Spleen (tissue), 11 donors: ENCODE results near the gene ASGR2. TPM values are rescaled to one million over a fixed set of nuclear protein-coding genes. Genes with fewer than 3 reads are reported as not detected.

Experiments used
- DNase-seq: peaks from one replicate; pipeline ENCODE4 v3.0.0-alpha.2; 2020
- H3K27ac ChIP-seq, 8 donors: fragments of 200-600 bp; sonication (generic) in 7 of 8; 1 replicate in 4 of 8; 2 replicates in 4 of 8; pipeline versions ENCODE4 v1.5.0 to v1.8.0; 2016 to 2021; ENCODE audit warnings: inconsistent platforms in 4 of 8, mild to moderate bottlenecking in 4 of 8, moderate library complexity in 1 of 8
- H3K27me3 ChIP-seq, 7 donors: fragments of 200-600 bp; sonication (generic) in 6 of 7; replicated peaks in 1 of 7; 1 replicate in 4 of 7; 2 replicates in 3 of 7; pipeline versions ENCODE4 v1.5.0 to v1.8.0; 2016 to 2021; ENCODE audit warnings: inconsistent platforms in 3 of 7, mild to moderate bottlenecking in 1 of 7
- H3K36me3 ChIP-seq, 6 donors: fragments of 200-600 bp; sonication (generic) in 5 of 6; 1 replicate in 4 of 6; 2 replicates in 2 of 6; pipeline versions ENCODE4 v1.5.0 to v1.8.0; 2016 to 2021; ENCODE audit warnings: inconsistent platforms in 2 of 6
- H3K4me1 ChIP-seq, 6 donors: fragments of 200-600 bp; sonication (generic) in 5 of 6; 1 replicate in 3 of 6; 2 replicates in 3 of 6; pipeline versions ENCODE4 v1.5.0 to v1.8.0; 2016 to 2021; ENCODE audit warnings: inconsistent platforms in 3 of 6
- H3K4me3 ChIP-seq, 8 donors: fragments of 200-600 bp; sonication (generic) in 7 of 8; 1 replicate in 4 of 8; 2 replicates in 4 of 8; pipeline versions ENCODE4 v1.5.0 to v1.8.0; 2016 to 2021; ENCODE audit warnings: inconsistent platforms in 4 of 8, mild to moderate bottlenecking in 4 of 8, moderate library complexity in 2 of 8
- H3K9me3 ChIP-seq, 8 donors: fragments of 200-600 bp; sonication (generic) in 7 of 8; 1 replicate in 4 of 8; 2 replicates in 4 of 8; pipeline versions ENCODE4 v1.5.0 to v1.8.0; 2016 to 2021; ENCODE audit warnings: inconsistent platforms in 4 of 8
- POLR2A ChIP-seq, 3 donors: fragments of 450-650 bp; IDR thresholded peaks; one replicate each; pipeline ENCODE4 v1.5.1; 2017; ENCODE audit warnings: antibody characterized with exemption in 3 of 3, mild to moderate bottlenecking in 1 of 3
- POLR2AphosphoS5 ChIP-seq, 3 donors: sonication (generic); formaldehyde crosslinking; IDR thresholded peaks; one replicate each; pipeline ENCODE4 v1.5.1; 2017; ENCODE audit warnings: antibody characterized with exemption in 3 of 3
- WGBS, 5 donors: extraction: QIAGEN DNeasy Blood & Tissue Kit in 3 of 5; methylation state at CpG; one replicate each; pipeline versions ENCODE4 v1.1.5 to v1.1.7; 2013 to 2018; 5-methylcytosine and 5-hydroxymethylcytosine counted together
- intact Hi-C: fragments of 100-400 bp; cut with DNase I; formaldehyde crosslinking; loops from one replicate; pipeline ENCODE4 v1.15.0; 2023; ENCODE audit warnings: low total_unique reads
- polyA plus RNA-seq, 3 donors: library from polyadenylated mRNA; stranded (reverse); fragments of 200-250 nt; gene quantifications; one replicate each; pipeline ENCODE4 v1.2.1, GENCODE V29; 2013
- total RNA-seq, 7 donors: library from RNA; depleted of rRNA in 3 of 7; stranded (reverse); fragments of >200 nt in 3 of 7; fragmentation: NEBNext Ultra II Directional in 4 of 7; extraction: Animal tissue kit (Norgen Biotek cat#: 25700) in 4 of 7; gene quantifications; one replicate each; pipeline versions ENCODE4 v1.1.0 to v1.2.1, GENCODE V29; 2016 to 2021
- TF ChIP-seq, protein P1 (sequence below), 11 experiments: fragments of 200-600 bp in 7 of 11; fragments of 450-650 bp in 4 of 11; sonication (generic) in 4 of 11; IDR thresholded peaks in 8 of 11; conservative IDR thresholded peaks in 3 of 11; 1 replicate in 7 of 11; 2 replicates in 4 of 11; pipeline versions ENCODE4 v1.4.0 to v1.8.0; 2016 to 2021; ENCODE audit warnings: antibody characterized with exemption in 11 of 11, inconsistent platforms in 4 of 11, mild to moderate bottlenecking in 1 of 11
- donor health status: healthy with polysubstance abuse.
- donor health status: DM: no; HTN: no; CAD: no; lungs with moderate emphysema.
- donor health status: DM: no; HTN: no; CAD: no.
- donor health status: Bipolar disorder and iron deficiency.
- donor health status: healthy.
- donor health status: DM: no; HTN: no; CAD: no.
- donor health status: DM: yes; HTN: yes; CAD: no.

The ASGR2 gene
- total and polyA plus RNA-seq, 10 donors = 2.3 to 35.1 (median 6.3) TPM; not detected in 1

DNA sequence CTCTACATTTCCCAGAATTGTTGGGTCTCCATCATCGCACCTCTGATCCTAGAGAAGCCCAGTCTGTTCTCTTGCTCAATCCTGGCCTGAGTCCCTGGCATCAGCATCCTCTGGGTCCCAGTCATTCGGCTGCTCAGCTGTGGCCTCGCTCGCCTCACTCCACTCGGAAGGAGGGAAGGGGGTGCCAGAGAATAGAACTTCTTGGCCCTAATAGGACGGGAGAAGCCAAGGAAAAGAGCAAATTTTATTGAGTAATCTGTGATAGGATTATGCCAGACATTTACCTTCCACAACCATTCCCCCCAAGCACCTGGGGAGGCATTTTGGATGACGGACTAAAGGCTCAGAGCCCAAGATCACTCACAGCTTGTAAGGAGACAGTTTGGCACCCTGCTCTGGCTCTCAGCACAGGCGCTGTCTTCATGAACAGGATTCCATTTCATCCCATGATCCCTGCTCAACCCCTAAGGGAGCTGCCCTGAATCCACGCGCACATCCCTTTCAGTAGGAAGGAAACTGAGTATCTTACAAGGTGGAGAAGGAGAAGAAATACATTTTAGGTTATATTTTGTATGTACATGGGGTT is 34.1 kb downstream of the ASGR2 start:
- WGBS, 5 donors = 68 to 73% (median 70%) methylated on average over 10 of the region's 10 CpGs
- Histone ChIP-seq H3K27ac (no peak overlapping the region), H3K4me1 (peaks cover 3 to 35% (median 13%) of the 10 kb centered on the region in 6 donors), H3K9me3 (no peaks in the 10 kb centered on the region), H3K4me3 (no peak overlapping the region), H3K36me3 (no peaks in the 10 kb centered on the region), H3K27me3 (peaks cover 0 to 14% (median 0%) of the 10 kb centered on the region in 7 donors)
- TF ChIP-seq, protein P1, sequence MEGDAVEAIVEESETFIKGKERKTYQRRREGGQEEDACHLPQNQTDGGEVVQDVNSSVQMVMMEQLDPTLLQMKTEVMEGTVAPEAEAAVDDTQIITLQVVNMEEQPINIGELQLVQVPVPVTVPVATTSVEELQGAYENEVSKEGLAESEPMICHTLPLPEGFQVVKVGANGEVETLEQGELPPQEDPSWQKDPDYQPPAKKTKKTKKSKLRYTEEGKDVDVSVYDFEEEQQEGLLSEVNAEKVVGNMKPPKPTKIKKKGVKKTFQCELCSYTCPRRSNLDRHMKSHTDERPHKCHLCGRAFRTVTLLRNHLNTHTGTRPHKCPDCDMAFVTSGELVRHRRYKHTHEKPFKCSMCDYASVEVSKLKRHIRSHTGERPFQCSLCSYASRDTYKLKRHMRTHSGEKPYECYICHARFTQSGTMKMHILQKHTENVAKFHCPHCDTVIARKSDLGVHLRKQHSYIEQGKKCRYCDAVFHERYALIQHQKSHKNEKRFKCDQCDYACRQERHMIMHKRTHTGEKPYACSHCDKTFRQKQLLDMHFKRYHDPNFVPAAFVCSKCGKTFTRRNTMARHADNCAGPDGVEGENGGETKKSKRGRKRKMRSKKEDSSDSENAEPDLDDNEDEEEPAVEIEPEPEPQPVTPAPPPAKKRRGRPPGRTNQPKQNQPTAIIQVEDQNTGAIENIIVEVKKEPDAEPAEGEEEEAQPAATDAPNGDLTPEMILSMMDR (IDR thresholded peaks at IDR 0.05 in 8 of 11, conservative IDR thresholded peaks at IDR 0.05 in 3 of 11) = no peak
- TF ChIP-seq POLR2A (IDR thresholded peaks at IDR 0.05) (no peak), POLR2AphosphoS5 (IDR thresholded peaks at IDR 0.05) (no peak)
- DNase-seq = no peak
- intact Hi-C loops = no loop called here

DNA sequence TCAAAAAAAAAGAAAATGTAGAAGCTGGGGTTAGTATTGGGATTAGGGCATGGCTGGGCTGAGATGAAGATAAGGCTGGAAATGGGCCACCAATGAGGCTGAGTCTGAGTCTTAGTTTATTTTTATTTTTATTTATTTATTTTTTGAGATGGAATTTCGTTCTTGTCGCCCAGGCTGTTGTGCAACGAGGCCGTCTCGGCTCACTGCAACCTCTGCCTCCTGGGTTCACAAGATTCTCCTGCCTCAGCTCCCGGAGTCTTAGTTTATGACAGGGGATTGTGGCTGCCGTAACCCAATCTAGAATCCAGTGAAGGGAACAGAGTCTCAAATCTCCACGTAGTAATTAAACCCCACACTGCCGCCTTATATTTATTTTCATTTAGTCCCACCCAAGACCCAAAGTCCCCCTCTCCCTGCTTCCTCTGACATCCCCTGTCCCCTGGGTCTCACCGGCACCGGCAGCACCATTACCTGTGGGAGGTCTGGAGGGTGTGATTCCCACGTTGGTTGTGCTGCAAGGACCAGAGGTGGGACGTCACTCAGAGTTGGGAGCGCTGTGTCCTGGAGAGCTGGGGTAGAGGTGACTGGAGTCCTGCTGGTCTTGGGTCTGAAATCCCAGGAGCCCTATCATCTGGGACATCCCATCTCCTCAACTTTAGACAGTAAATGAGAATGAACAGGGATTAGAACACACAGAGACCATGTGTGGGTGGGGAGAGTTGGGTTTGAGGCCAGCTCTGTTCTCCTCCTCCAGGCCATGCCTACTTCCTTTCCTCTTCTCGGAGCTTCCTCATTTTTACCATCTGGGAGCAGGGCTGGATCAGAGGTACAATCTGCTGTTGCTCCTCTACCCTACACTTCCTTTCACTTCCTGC is 34.8 kb downstream of the ASGR2 start, which contains the start of gene CLEC10A:
Gene CLEC10A, minus strand, starts transcription at position 671 of the 875 bp plus-strand sequence. CDS start 1,439 bp downstream, outside the sequence.
- Histone ChIP-seq H3K4me1 (peaks cover 3 to 33% (median 13%) of the 10 kb centered on the region in 6 donors), H3K4me3 (no peak within 1 kb of the TSS), H3K27me3 (peaks cover 0 to 7% (median 0%) of the 10 kb centered on the region in 7 donors), H3K9me3 (no peaks in the 10 kb centered on the region), H3K27ac (no peak within 1 kb of the TSS), H3K36me3 (no peaks in the 10 kb centered on the region)
- intact Hi-C loops = no loop called here
- WGBS, 5 donors = 68 to 73% (median 71%) methylated on average over 14 to 15 of the region's 15 CpGs
- TF ChIP-seq, protein P1 (IDR thresholded peaks at IDR 0.05 in 8 of 11, conservative IDR thresholded peaks at IDR 0.05 in 3 of 11) = no peak
- TF ChIP-seq POLR2AphosphoS5 (IDR thresholded peaks at IDR 0.05) = no peak
- DNase-seq = no peak

DNA sequence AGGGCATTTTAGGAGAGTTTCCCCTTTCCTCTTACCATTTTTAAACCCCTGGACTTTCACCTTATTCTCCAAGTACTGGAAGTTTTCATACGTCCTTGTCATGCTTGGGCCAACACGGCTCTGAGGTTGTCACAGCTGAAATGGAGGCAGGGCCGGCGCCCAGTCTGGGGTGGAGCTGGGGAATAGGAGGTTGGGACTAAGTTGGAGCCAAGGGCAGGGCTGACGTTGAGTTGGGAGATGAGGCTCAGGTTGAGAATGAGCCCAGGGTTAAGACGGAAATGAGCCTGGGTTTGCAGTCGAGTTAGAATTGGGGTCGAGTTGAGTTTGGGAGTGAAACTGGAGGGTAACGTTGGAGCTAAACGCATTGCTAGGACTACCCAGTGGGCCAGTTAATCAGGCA is 35.9 kb downstream of the ASGR2 start:
- H3K4me3 ChIP-seq = no peak overlapping the region
- no peak for DNase-seq
- intact Hi-C loops = no loop called here
- H3K9me3 ChIP-seq = no peaks in the 10 kb centered on the region
- WGBS, 5 donors = 85 to 94% (median 90%) methylated on average over 10 of the region's 10 CpGs
- TF ChIP-seq, protein P1 (IDR thresholded peaks at IDR 0.05 in 8 of 11, conservative IDR thresholded peaks at IDR 0.05 in 3 of 11) = no peak
- TF ChIP-seq POLR2AphosphoS5 (IDR thresholded peaks at IDR 0.05) = no peak
- no peak for TF ChIP-seq POLR2A (IDR thresholded peaks at IDR 0.05)
- H3K4me1 ChIP-seq = peaks cover 3 to 22% (median 13%) of the 10 kb centered on the region in 6 donors
- peaks cover 0 to 3% (median 0%) of the 10 kb centered on the region in 7 donors for H3K27me3 ChIP-seq
- no peak overlapping the region for H3K27ac ChIP-seq
- no peaks in the 10 kb centered on the region for H3K36me3 ChIP-seq
